Endothelial cell (in vitro differentiated cells): ENCODE results near the gene PWP2. TPM values are rescaled to one million over a fixed set of nuclear protein-coding genes. Genes with fewer than 3 reads are reported as not detected.

ENCODE experiments used
- DNase-seq: peaks from one replicate; pipeline ENCODE4 v3.0.0; 2021; ENCODE audit warnings: low spot score
- H3K27ac Mint-ChIP-seq: one replicate; pipeline ENCODE4 v1.8.0; 2021; ENCODE audit warnings: mixed read lengths, inconsistent platforms; ENCODE audit not compliant: unreplicated experiment
- H3K27me3 Mint-ChIP-seq: one replicate; pipeline ENCODE4 v1.8.0; 2021; ENCODE audit warnings: mild to moderate bottlenecking, moderate library complexity, mixed read lengths, inconsistent platforms; ENCODE audit not compliant: unreplicated experiment
- H3K36me3 Mint-ChIP-seq: one replicate; pipeline ENCODE4 v1.8.0; 2021; ENCODE audit warnings: mild to moderate bottlenecking, low read depth, mixed read lengths, inconsistent platforms; ENCODE audit not compliant: unreplicated experiment
- H3K4me1 Mint-ChIP-seq: one replicate; pipeline ENCODE4 v1.8.0; 2021; ENCODE audit warnings: mild to moderate bottlenecking, mixed read lengths, inconsistent platforms; ENCODE audit not compliant: unreplicated experiment
- H3K4me3 Mint-ChIP-seq: one replicate; pipeline ENCODE4 v1.8.0; 2021; ENCODE audit warnings: mild to moderate bottlenecking, mixed read lengths, inconsistent platforms; ENCODE audit not compliant: unreplicated experiment
- H3K9me3 Mint-ChIP-seq: one replicate; pipeline ENCODE4 v1.8.0; 2021; ENCODE audit warnings: mixed read lengths, inconsistent platforms; ENCODE audit not compliant: unreplicated experiment
- CTCF ChIP-seq: fragments of 200-600 bp; sonication (generic); IDR thresholded peaks from one replicate; pipeline ENCODE4 v1.5.0; 2021; ENCODE audit warnings: antibody characterized with exemption; ENCODE audit not compliant: unreplicated experiment
- total RNA-seq: library from RNA; stranded (reverse); fragmentation: NEBNext Ultra II Directional; extraction: Animal tissue kit (Norgen Biotek cat#: 25700); gene quantifications from one replicate; pipeline ENCODE4 v1.2.1, GENCODE V29; 2021; ENCODE audit not compliant: unreplicated experiment

PWP2 gene
- total RNA-seq, 1 donor from 2014 or later: 11.0 TPM

- peak overlapping the region; percentile 9 for H3K4me3 Mint-ChIP-seq
- H3K9me3 Mint-ChIP-seq: no peaks in the 10 kb centered on the region
- H3K36me3 Mint-ChIP-seq: peaks cover 36% of the 10 kb centered on the region
- H3K27me3 Mint-ChIP-seq: peaks cover 4% of the 10 kb centered on the region
- no peak overlapping the region for H3K27ac Mint-ChIP-seq
- no peak for TF ChIP-seq CTCF
- no peaks in the 10 kb centered on the region for H3K4me1 Mint-ChIP-seq
- no peak for DNase-seq
Observed at GRCh38 chr21:44067011-44067839, 40.0 kb upstream of the PWP2 start.

GRCh38 chr21:44070391-44070790 is 36.8 kb upstream of the PWP2 start:
- no peak for TF ChIP-seq CTCF
- no peaks in the 10 kb centered on the region for H3K9me3 Mint-ChIP-seq
- no peaks in the 10 kb centered on the region for H3K4me1 Mint-ChIP-seq
- no peak overlapping the region for H3K27ac Mint-ChIP-seq
- peaks cover 4% of the 10 kb centered on the region for H3K27me3 Mint-ChIP-seq
- H3K4me3 Mint-ChIP-seq: no peak overlapping the region
- H3K36me3 Mint-ChIP-seq: peaks cover 28% of the 10 kb centered on the region
- no peak for DNase-seq

GRCh38 chr21:44071359-44072104 is 35.7 kb upstream of the PWP2 start:
- Mint-ChIP-seq H3K9me3 (no peaks in the 10 kb centered on the region), H3K4me3 (no peak overlapping the region), H3K36me3 (peaks cover 33% of the 10 kb centered on the region), H3K27me3 (peaks cover 4% of the 10 kb centered on the region), H3K4me1 (no peaks in the 10 kb centered on the region), H3K27ac (no peak overlapping the region)
- TF ChIP-seq CTCF: no peak
- DNase-seq: no peak

- Mint-ChIP-seq H3K4me3 (no peak overlapping the region), H3K36me3 (peaks cover 34% of the 10 kb centered on the region), H3K27ac (peak overlapping the region; percentile 71), H3K9me3 (no peaks in the 10 kb centered on the region), H3K27me3 (peaks cover 4% of the 10 kb centered on the region), H3K4me1 (no peaks in the 10 kb centered on the region)
- DNase-seq: no peak
- TF ChIP-seq CTCF: no peak
Observed at GRCh38 chr21:44072111-44072510, 35.1 kb upstream of the PWP2 start.
